Left ventricle myocardium superior (tissue), 1 donor: ENCODE results near the gene GRIK4. TPM values are rescaled to one million over a fixed set of nuclear protein-coding genes. Genes with fewer than 3 reads are reported as not detected.
"Not testable (repeated sequence)": the region's sequence is repeated elsewhere in the genome, so short reads cannot be mapped to it uniquely, and the experiment has no call there.

ENCODE experiments used
- ATAC-seq: fragments of 200-7000 bp; cut with Tn5 transposase; one replicate; pipeline ENCODE4 v1.9.1; 2020; ENCODE audit warnings: mild to moderate bottlenecking, moderate library complexity
- DNase-seq: peaks from one replicate; pipeline ENCODE4 v3.0.0-alpha.2; 2020
- intact Hi-C: fragments of 100-400 bp; cut with micrococcal nuclease; formaldehyde crosslinking; loops from one replicate; pipeline ENCODE4 v1.11.0; 2022
- total RNA-seq: library from RNA; stranded (reverse); fragmentation: NEBNext Ultra II Directional; extraction: Animal tissue kit (Norgen Biotek cat#: 25700); gene quantifications from one replicate; pipeline ENCODE4 v1.2.1, GENCODE V29; 2021
- donor health status: DM: no; HTN: yes; CAD: no; lungs with severe emphysema.

GRIK4 gene
- total RNA-seq, 1 donor from 2014 or later: 0.22 TPM

DNA sequence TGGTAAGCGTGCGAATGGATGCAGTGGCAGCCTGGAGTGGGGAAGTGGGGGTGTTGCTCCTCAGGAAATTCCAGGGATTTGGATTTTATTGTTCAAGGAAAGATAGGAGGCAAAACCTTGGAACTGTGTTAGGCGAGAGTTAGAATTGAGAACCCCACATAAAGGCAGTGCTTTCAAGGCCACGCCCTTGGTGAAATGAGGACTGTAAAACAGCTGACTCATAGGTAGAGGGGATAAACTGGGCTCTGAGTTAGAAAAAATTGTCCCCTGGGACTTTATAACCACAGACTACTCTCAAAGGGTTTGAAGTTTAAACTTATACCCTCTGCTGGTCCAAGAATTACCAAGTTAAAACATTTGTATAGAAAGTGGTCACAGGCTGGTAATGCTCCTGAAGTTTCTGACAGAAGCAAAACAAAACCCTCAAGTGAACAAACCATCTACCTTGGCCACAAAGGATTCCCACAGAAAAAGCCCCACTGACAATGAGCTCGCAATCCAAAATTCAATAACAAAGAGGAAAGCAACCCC lies 262.0 kb downstream of the GRIK4 start:
- intact Hi-C loops: no loop called here
- ATAC-seq (no peak), DNase-seq (no peak)

DNA sequence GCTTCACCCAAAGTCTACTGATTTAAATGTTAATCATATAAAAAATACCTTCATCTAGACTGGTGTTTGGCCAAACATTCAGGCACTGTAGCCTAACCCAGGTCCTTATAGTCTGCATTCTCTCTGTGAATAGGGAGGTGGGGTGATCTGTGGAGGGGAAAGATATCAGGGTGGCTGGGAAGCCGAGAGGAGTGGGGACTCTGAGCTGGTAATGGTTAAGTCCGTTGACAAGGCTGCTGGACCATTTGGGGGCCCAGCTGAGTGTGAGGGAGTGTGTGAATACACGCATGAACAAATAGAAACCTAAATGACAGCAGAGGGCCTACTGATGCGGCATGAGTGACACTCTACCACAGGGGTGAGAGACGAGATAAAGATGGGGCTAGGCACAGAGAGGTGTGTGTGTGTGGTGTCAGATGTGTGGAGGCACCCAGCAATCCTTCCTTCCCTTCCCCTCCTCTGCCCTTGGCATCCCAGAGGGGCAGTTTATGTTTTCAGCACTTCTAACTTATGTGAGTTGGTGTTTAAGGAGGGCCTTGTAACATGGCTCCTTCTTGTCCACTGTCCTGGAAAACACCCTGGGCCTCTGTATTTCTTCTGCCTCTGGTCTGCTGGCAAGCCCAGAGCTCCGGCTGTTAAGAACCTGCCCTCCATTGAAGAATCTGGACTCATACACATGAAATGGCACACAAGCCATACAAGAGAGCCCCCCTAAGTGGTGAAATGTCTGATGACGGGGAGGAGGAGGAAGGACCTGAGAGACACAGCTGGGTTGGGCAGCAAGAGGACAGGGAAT lies 263.2 kb downstream of the GRIK4 start:
- ATAC-seq: no peak
- intact Hi-C loops: no loop called here

DNA sequence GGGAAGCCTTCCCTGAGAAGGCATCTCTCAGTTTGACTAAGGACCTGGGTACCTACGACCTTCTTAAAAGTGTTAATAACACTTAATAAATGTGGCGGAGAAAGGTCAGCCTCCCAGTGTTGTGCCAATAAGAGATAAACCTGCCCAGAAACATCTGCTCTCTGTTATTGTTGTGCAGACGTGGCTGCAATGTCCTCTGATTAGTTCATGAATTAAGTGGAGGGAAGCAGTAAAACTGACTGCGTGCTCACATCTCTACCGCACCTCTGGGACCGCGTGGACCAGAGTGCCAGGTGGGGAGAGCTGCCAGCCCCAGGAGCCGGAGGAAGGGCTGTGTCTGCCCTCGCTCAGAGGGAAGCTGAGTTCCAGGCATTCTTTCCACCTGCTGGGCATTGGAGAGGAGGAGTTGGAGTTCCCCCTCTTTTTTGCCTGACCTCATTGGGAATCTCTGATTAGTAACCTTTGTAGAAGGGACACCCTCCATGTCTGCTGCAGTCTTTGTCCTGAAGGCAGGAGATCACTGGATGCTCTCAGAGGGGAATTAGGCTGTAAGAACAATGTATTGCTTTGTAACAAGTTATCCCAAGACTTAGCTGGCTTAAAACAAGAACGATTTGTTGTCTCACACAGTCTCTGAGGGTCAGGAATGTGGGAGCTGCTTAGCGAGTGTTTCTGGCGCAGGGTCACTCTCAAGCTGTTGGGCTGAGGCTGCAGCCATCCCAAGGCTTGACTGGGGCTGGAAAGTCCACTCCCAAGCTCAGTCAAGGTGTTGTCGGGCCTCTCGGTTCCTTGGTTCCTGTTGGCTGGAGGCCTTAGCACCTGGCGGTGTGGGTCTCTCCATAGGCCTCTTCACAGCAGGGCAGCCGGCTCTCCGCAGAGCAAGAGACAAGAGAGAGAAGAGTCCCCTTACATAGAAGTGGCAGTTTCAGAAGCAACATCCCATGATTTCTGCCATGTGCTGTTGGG lies 264.7 kb downstream of the GRIK4 start:
- DNase-seq (no peak), ATAC-seq (no peak)
- intact Hi-C loops: no loop called here

More for the DNA sequence above, 263.2 kb downstream of the GRIK4 start:
- DNase-seq: no peak

DNA sequence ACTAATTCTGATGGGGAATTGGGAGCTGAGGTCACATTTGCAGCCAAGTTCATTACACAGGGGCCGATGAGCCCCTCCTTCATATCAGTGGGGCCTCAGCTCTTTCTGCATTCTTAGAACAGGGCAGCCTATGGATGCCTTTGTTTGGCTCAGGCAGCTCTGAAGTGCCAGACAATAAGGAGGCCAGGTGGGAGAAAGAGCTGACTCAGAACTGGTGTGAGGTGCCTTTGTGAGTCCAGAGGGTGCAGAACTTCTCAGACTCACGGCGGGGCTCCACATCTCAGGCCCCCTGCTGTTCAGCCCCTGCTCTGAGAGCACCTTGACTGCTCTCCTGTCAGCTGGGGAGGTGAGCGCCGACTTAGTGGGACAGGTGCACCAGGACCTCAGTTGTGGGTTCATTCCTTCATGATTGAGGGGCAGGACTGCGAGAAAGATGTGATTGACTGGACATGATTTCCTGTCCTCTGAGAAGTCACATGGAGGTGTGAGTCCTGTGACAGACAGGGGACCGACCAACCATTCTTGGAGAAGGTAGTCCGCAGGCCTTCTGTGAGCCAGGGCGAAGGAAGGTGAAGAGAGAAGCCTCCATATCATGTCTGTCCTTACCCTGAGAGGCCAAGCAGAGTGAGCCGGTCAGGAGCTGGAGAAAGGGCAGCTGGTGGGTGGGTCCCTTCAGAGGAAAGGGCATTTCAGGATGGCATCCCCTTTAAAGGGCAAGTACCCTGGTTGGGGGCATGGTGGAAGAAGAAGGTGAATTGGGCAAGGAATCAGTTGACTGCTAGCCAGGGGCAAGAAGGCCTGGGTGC lies 267.3 kb downstream of the GRIK4 start:
- intact Hi-C loops: no loop called here
- ATAC-seq: no peak
- no peak for DNase-seq

DNA sequence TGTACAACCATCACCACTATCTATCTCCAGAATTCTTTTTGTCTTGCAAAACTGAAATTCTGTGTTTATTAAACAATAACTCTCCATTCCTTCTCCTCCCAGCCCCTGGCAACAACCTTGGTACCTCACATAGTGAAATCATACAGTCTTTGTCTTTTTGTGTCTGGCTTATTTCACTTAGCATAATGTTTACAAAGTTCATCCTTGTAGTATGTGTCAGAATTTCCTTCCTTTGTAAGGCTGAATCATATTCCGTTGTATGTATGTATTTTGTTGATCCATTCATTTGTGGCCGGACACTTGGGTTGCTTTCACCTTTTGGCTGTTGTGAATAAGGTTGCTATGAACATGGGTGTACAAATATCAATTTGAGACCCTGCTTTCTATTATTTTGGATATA lies 268.7 kb downstream of the GRIK4 start:
- DNase-seq (no peak), ATAC-seq (no peak)
- intact Hi-C loops: no loop called here

DNA sequence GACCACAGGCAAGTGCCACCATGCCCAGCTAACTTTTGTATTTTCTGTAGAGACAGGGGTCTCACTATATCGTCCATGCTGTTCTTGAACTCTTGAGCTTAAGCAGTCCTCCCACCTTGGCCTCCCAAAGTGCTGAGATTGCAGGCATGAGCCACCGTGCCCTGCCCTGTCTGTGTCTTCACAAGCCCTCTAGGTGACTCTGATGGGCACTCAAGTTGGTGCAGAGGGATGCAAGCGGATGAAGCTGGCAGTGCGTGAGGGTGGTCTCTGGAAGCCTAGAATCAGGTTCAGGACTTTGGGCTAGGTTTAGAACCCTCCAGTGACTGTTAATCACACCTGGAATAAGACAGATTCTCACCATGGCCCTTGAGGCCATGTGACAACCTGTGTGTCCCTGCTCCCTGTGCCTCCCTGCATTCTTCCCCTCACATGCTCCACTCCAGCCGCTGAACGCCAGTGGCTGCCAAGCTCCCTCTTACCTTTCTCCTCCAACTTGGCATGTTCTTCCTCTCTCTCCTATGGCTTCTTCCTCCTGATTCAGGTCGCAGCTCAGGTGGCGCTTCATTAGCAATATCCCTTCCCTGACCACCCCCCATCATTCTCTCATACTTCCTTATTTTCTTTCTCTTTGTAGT lies 270.1 kb downstream of the GRIK4 start:
- intact Hi-C loops: no loop called here
- ATAC-seq (no peak), DNase-seq (no peak)

DNA sequence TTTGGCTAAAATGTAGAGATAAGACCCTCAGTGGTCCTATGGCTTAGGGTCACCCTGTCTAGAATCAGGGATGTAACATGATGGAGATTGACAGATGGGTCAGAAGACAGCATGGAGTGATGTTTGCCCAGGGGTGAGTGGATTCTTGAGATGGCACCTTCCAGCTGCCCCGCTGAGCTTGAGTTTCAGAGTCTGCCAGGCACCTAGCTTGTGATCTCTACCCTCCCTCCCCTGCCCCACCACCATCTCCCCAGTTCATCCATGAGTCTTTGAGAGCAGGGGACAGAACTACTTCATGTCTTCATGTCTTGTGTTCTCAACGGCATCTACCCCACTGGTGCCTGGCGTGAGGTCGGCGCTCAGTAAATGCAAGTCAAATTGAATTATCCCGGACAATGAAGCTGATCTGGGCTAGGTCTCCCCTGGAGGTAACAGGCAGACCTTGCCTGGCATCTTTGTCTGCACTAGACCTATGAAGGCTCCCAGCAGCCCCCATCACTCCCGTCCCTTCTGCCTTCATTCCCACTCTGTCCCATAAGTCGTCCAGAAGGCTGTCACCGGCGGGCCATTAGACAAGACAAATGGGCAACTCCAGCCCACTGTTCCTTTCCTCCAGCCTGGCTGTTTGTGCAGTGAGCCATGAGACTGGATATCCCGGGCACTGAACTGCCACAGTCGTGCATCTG lies 273.2 kb downstream of the GRIK4 start:
- DNase-seq (no peak), ATAC-seq (no peak)
- intact Hi-C loops: no loop called here

DNA sequence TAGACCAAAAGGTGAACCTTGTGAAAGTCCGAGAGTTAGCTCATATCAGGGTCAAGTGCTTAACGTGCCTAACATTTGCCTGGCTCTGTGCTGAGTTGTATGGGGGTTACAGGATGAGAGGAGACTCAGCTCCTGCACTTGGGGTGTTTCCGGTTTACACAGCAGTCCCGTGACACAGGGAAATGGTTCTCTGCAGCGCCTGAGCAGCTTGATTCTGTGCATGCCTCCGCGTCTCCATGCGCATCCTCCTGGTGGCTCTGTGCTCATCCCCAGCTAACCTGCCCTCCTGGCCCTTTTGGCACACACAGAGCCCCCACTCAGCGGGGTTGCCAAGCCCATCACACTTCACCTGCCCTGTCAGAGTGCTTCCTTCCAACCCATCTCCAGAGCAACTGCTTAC lies 274.0 kb downstream of the GRIK4 start:
- intact Hi-C loops: no loop called here
- no peak for DNase-seq
- no peak for ATAC-seq

DNA sequence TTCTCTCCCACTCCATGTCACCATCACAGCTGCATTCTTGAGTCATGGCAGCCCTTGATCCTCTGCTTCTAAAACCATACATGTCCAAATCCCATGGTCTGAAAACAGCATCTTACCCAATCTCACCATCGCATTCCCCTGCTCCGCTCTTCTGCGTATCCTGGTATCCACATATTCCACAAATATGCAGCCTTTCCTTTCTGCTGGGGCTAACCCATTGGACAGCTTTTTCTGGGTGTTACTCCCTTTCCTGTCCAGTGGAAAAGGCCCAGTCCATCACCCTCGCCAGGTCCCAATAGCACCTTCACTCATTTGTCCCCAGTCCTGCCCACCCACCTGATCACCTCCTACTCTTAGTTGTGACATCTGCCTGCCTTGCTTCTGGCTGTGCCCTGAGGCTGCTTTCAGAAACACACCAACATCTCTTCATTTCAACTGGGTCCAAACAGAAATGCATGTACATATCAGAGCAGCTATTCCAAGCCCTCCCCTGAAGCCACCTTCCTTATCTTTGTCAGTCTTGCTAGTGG lies 274.7 kb downstream of the GRIK4 start:
- intact Hi-C loops: no loop called here
- no peak for DNase-seq
- ATAC-seq: no peak

DNA sequence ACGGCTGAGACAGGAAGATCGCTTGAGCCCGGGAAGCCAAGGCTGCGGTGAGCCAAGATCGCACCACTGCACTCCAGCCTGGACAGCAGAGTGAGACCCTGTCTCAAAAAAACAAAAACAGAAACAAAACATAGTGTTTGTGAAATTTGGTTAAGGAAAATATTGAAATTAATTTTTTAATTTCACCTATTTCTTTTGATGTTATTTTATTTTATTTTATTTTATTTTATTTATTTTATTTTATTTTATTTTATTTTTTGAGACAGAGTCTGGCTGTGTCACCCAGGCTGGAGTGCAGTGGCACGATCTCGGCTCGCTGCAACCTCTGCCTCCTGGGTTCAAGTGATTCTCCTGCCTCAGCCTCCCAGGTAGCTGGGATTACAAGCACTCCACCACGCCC lies 275.7 kb downstream of the GRIK4 start:
- intact Hi-C loops, ATAC-seq, DNase-seq: not testable (repeated sequence)

DNA sequence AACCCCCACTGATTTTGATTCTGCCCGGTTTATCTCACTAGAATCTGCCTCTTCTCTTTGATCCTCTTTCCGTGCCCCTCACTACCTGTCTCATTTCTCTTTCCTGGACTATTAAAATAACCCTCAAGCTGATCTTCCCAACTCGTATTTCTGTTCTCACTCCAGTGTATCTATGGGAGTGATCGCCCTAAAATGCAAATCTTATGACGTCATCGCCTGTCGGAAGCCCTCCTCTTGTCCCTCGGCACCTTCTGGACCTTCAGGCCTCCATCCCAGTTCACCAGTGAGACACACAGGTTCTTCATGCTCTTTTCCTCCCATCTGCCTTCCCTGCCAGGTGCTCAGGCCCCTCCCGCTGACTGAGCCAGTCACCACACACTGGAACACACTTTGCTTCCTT lies 277.8 kb downstream of the GRIK4 start:
- DNase-seq (no peak), ATAC-seq (no peak)
- intact Hi-C loops: no loop called here

DNA sequence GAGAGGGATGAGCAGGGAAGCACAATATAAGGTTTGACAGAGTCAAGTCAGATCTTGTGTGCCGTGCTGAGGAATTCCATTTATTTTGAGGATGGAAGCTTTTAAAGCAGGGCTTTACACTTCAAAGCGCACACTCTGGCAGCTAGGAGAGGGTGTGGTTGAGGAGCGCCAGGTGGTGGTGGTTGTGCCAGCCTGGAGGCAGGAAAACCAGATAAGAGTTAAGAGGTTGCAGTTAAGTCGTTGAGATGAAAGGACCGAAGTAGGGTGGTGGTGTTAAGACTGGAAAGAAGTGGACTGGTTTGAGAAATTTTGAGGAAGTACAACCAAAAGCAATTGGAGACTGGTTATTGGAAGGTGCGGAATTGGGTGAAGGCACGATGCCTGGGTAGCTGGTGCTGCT lies 280.8 kb downstream of the GRIK4 start:
- intact Hi-C loops: no loop called here

DNA sequence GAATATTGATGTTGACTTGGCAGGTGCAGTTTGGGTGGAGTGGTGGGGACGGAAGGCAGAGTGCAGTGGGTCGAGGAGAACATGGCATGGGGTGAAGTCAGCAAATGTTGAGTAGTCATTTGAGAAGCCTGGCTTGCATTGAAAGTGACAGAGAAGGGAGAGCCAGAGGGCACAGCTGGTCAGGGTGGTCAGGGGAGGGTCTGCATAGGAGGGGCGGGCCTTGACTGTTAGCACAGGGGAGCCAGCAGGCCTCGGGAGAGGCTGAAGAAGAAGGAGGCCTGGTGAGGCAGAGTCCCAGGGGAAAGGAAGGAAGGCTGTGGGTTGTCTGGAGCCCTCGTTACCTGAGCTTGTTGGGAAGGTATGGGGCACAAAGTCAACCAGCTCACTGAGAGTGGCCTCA lies 281.6 kb downstream of the GRIK4 start:
- DNase-seq (no peak), ATAC-seq (no peak)
- intact Hi-C loops: no loop called here

More for the DNA sequence above, 280.8 kb downstream of the GRIK4 start:
- ATAC-seq: no peak
- no peak for DNase-seq

DNA sequence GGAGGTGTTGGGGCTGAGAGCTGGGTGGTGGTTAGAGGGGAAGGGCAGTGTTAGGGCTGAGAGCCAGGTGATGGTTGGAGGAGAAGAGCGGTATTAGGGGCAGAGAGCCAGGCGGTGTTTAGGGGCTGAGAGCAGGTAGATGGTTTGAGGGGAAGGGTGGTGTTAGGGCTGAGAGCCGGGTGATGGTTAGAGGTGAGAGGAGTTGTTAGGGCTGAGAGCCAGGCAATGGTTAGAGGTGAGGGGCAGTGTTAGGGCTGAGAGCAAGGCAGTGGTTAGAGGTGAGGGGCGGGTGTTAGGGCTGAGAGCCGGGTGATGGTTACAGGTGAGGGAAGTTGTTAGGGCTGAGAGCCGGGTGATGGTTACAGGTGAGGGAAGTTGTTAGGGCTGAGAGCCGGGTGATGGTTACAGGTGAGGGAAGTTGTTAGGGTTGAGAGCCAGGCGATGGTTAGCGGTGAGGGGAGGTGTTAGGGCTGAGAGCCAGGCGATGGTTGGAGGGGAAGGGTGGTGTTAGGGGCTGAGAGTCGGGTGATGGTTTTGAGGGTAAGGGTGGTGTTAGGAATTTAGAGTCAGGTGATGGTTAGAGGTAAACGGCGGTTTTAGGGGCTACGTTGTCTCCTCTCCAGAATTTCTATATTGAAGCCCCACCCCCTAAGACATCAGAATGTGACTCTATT lies 282.4 kb downstream of the GRIK4 start:
- ATAC-seq: no peak
- intact Hi-C loops: no loop called here
- no peak for DNase-seq

DNA sequence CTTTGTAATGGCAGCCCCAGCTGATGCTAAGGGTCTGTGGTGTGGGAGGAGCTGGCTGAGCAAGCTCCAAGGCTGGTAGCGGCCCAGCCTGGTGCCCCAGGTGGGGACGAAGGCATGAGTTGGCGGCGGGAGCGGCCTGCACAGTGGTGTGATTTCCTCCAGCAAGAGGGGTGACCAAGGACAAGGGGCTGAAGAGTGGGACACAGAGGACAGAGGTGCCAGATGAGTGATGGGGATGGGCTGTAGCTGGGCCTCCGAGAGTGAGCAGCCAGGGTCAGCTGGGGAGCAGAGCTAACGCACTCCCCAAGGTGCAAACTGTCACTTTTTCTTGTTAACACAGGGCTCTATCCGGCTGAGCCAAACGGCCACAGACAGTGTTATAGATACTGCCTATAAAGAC lies 283.2 kb downstream of the GRIK4 start:
- intact Hi-C loops: no loop called here
- no peak for ATAC-seq
- DNase-seq: no peak

DNA sequence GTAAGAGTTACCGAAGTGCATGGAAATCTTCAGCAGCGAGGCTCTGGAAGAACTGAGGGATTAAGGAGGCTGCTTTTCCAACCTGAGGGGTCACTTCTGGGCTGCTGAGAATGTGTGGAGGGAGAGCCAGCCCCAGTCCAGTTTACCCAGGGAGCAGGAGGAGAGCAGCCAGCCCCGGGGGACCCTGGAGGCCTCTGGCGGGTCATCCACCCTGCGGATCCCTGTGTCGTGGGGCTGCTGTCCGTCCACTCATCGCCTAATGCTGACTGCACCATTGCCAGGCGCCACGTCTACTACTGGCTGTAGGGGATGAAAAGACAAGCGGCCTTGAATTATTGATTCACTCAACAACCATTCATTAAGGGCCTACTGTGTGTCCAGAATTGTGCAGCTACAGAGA lies 283.6 kb downstream of the GRIK4 start:
- ATAC-seq: no peak
- no peak for DNase-seq
- intact Hi-C loops: no loop called here

DNA sequence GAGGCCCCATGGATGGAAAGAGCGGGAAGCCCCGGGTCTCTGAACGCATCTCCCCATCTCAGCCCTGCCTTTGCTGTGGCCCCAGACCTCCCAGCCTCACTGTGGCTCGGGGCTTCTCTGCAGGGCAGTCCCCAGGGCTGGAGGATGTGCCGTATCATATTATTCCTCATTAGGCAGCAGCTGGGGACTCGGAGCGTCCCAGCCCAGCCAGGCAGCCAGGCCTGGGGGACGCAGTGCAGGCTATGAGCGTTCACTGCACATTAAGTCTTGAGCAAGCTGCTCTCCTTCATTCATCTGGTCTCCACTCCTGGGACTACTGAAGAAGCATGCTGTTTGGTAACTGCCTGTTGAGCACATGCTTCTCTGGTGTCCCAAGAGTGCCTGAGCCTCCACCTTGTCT lies 285.6 kb downstream of the GRIK4 start:
- intact Hi-C loops: no loop called here
- no peak for DNase-seq
- no peak for ATAC-seq

DNA sequence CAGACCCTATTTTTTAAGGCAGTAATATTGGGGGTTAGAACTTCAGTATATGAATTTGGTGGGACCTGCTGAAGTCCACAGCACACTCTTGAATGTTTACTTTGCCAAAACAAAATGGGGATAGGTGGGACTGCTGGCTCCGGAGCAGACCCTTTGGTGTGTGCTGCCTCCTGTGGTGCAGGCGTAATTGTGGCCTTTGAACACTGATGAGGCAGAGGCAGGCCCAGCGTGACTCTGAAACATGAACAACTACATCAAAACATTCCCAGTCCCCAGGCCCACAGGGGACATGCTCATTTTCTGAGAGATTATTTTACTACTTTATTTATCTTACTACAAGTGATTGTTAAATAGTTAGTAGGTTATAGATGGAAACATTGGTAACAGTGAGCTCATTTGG lies 287.3 kb downstream of the GRIK4 start:
- DNase-seq (no peak), ATAC-seq (no peak)
- intact Hi-C loops: no loop called here
